ENCODE measurements around the gene DIPK1A.

DIPK1A gene

DNA sequence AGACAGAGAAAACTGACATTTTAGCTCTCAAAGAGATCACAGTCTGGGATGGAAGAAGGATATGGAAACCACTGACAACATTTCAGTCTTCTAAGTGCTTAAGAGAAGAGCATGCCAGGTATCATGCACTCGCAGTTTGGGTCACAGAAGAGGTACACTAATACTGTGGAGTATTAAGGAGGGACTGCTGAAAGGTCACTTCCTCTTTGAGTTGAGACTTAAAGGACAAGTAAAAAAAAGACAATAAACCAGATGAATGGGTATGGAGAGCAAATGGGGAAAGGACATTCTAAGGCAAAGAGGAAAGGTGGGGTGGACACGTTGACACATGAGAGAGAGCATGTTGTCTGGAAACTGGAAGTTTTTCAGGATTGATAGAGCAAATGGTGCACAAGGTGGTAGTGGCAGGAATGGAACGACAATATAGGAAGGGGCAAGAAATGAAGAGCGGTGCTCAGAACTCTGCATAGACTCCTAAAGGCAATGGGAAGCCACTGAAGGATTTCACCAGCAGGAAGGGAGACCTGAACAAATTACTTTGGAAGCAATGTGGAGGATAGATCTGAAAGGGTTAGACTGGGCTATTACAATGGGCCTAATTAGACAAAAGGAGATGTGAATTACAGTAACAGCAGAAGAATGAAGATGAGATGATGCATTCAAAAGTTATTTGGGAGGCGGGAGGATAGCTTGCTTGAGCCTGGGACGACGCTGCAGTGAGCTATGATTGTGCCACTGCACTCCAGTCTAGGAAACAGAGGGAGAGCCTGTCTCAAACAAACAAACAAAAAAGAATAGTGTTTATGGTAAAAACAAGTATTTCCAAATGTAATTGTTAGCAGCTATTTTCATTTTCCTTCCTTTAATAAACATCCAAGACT is 11.1 kb downstream of the DIPK1A start:
- DNase-seq: peak; percentile 6

DNA sequence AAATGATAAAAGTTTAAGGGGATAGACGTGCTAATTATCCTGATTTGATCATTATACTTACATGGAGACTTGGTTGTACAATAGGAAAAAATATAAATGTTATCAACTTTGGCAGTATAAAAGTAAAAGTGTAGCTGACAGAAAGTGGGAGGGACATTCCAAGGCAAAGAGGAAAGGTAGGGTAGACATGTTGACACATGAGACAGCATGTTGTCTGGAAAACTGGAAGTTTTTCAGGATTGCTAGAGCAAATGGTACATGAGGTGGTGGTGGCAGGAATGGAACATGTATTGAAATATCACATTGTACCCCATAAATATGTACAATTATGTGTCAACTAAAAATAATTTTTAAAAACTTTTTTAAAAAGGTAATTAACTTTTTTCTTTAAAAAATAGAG is 13.2 kb downstream of the DIPK1A start:
- DNase-seq: no peak

DNA sequence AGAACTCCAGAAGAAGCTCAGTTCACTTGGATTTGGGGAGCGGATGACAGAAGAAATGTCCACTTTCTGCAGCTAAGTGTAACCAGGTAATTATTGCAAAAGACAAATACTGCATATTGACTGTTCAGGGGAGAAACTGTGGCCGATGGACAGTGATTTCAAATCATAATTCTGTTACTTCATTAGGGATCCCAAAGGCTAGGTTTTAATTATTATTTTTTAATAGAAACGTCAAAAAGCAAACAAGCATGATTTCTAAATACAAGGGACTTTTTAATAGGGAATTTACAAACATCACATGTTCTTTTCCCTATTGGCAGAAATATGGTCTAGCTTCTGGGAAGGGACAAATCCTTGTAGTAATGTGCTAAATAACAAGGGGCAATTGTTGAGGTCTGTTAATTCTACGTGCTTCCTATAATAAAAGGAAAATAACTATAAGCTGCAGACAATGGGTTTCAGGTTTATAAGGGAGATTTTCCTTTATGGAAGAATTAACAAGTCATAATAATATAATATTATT is 15.5 kb downstream of the DIPK1A start:
- DNase-seq: no peak

DNA sequence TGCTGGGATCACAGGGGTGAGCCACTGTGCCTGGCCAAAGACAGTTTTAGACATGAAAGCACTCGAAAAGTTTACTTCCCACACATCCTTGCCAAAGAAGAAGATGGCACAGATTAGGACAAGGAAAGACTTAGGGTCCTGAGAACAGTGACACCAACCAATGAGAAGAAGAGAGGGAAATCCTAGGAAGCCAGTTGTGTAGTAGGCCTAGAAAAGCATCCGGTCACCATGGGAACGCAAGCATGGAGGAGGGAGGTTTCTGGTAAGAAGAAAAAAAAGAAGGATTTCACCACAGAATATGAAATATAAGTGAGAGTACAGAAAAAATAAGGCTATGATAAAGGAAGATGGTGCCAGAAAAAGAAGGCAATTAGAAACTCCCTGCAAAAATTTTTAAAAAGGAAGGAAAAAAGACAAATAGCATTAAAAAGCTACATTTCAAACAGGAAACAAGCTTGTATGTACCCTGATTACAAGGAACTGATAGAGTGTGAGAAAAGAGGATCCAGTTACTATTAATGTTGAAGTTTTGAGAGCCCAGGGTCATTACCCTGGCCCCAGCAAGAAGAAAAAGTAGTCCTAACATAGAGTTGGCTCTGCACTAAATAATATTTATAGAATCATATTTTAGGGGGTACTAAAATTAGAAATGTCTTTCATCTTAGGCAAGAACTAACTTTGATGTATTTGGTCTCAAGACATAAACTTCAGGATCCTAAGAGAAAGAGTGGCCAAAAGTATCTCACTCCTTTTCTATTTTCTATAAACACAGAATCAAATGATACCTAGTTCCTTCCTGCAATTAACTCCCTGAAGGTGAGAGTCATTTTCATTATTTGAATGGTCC is 16.1 kb downstream of the DIPK1A start:
- no peak for DNase-seq

DNA sequence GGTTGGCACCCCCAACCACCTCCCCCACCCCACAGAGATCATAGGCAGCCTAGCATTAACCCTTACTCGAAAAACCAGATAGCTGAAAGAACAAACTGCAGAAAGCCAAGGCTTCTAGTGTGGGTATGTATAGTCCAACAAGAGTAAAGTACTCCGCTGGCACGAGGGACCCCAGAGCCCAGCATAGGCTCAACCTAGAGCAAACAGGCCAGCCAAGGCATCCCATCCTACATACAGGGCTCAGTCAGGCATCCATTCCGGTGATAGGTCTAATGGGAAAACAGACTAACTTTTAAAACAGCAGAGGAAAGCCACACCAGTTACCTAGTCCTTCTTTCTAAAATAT is 17.8 kb downstream of the DIPK1A start:
- no peak for DNase-seq

DNA sequence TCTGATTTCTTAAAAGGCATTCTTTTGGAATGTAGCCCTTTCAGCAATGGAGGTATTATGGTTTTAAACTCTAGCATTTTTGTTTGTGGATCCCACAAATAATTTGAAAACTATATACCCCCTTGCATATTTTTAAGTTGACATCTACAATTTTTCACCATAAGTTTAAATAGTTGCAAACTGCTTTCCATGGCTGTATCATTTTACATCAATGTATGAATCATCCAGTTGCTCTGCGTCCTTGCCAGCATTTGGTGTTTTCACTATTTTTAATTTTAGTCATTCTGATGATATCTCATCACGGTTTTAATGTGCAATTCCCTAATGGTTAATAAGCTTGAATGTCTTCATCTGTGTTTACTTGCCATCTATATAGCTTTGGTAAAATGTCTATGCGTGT is 20.7 kb downstream of the DIPK1A start:
- DNase-seq: no peak

DNA sequence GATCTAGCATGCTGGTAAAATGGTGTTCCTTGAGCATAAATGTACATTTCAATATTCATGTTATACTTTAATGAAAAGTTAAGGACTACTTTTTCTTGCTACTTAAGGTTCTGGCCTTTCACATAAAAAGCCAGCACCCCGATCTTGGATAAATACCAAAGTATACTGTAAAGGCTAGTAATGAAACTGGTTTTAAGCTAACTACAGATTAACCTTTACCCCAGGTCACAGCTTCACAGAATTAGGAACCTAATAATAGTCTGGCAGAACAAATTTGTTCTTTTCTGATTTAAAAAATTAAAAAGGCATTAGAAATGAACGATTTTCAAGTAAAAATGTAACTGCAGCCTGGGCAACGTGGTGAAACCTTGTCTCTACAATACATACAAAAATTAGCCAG is 23.5 kb downstream of the DIPK1A start:
- DNase-seq: no peak

DNA sequence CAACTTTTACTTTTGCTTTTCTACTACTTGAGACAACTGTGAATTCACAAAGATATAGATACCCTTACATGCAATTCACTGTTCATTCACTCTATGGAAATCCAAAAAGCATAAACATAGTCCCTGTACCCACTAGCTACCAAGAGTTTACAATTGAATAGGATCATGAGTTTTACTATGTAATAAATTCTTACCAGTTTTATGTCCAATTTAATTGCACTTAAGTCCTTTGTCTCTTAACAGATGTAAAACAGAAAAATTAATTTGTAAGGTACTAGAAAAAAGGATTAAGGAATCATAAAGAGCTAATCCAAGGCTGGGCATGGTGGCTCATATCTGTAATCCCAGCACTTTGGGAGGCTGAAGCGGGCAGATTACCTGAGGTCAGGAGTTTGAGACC is 24.4 kb downstream of the DIPK1A start:
- no peak for DNase-seq

DNA sequence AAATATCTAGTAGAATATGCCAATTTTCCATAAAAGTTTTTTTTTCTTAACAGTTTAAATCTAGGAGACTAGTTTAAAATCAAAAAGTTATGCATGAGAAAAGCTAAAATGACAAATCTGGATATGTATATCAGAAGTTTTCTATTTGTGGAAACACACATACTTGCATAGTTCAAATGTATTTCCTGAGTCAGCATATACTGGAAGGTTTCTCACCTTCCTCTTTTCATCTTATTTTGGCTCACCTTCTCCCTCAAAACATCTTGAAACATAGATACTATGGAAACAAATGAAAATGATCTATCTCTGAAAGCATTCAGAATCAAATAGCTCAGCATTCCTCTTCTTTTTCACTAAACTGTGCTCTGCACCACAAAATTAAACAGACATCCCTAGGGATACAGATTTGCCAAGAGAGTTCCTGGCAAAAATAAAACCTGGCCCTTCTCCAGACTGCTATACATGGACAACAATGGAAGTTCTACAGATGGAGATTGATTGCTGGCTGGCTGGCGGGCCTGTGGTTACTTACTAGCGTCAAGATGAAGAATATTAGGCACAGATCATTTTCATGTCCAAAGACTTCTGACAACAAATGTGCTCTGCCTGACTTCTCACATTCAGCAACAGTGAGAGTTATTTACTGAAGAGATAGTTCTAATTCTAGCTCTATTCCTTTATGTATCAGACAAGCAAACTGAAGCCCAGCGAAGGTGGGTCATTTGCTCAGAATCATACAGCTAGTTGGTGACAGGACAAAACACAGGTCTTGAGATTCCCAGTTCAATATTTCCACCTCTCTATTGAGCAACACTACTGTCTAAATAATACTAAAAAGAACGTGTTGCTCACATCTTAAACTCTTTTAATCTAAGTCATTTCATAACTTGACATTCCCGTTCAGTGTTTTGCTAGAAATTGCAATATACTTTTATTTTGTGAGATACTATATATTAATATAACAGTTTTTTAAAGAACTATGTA is 26.6 kb downstream of the DIPK1A start:
- DNase-seq: no peak

DNA sequence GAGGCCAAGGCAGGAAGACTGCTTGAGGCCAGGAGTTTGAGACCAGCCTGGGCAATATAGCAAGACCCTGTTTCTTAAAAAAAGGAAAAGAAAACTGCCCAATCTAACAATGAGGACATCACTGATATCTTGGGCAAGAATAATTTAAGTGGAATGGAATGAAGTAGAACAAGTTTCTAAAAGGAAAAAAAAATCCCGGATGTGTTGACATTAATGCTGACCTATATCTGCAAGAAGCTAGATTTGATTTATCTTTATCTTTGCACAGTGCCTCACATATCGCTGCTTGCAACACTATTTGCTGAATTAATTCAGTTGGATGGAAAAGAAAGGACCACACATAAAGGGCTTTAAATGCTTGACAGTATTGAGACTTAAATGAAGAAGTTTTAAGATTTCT is 27.8 kb downstream of the DIPK1A start:
- DNase-seq: no peak

DNA sequence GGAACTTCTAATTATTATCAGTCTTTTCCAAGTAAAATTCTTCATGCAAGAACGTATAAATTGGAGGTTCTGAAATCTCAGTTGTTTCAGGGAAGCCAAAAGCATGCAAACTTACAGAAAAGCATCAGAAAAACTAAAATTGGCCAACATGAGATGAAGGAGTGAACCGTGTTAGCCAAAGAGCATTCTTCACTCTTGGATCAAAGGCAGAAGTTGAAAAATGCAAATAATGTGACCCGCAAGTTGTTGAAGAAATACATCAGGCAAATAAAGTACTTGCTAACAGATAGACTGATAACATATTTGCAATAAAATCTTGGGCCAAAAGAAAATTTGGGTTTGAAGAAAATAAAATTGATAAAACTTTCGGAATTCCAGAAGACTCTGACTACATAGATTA is 29.6 kb downstream of the DIPK1A start:
- no peak for DNase-seq

DNA sequence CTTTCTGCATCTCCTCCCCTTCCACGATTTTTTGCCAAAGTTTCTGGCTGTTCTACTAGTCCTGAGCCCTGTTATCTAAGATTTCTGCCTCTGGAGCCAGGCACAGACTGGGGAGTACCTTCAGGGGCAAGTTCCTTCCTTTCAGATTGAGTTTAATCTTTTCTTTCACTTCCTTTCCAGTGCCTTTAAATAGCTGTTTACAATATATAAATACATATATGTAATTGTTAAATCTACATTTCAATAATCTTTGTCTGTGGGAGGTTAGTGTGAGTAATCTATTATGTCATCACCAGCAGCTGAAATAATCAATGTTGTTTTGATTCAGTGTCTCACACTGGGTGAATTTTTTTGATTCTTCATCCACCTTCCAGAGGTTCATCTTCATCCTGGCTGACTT is 31.8 kb downstream of the DIPK1A start:
- DNase-seq: no peak

DNA sequence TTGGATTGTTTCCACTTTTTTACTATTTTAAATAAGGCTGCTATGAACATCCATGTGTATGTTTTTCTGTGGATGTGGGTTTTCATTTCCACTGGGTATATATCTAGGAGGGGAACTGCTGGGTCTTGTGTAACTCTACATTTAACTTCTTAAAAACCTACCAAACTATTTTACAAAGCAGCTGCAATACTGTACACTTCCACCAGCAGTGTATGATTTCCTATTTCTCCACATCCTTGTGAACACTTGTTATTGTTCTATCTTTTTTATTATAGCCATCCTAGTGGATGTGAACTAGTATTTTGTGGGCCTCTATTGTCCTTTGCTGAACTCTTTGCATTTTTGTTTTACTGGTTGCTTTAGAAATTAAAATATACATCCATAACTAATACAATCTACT is 33.4 kb downstream of the DIPK1A start:
- DNase-seq: peak; percentile 24

DNA sequence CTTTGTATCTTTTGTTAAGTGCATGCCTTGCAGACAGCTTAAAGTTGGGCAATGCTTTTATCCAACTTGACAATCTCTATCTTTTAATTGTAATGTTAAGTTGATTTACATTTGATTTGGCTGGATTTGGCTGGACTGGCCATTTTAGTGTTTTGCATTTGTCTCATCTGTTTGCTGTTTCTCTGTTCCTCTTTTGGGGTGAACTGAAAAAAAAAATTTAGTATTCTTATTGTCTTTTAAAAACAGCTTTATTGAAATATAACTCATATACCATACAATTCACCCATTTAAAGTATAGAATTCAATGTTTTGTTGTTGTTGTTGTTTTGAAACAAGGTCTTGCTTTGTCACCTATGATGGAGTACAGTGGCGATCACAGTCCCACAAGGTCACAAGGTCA is 34.4 kb downstream of the DIPK1A start:
- no peak for DNase-seq

DNA sequence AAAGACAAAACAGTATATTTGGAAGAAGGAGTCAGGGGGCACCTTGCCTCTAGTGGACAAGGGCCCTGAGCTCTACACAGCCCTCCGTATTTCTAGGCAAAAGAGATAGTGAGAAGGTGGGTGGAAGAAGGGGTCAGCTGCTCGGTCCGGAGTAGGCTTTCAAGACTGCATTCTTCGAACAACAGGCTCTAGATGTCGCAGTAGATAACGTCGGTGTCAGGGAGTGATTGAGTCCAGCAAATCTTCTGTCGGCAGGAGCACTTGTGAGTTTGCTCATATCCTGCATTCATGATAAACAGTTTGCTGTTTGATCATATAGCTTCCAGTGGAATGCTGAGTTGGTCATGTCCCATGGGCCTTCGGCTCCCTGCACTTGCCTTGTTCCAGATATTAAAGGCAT is 36.8 kb downstream of the DIPK1A start:
- no peak for DNase-seq

DNA sequence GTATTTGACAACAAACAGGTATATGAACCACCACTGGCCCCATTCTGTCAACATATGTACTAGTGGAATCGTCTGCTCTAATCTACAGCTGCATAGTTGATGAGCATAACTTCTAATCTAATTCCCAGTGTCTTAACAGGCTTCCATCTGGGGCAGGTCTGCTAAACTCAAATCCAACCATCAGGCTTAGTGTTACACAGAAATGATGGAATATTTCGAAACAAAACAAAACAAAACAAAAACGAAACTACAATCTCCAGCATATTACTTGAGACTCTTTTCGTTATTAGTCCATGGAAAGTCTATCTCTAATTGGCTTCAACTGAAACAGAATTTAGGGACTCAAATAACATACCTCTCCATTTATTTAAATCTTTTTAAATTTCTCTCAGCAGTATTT is 37.6 kb downstream of the DIPK1A start:
- DNase-seq: peak; percentile 44

DNA sequence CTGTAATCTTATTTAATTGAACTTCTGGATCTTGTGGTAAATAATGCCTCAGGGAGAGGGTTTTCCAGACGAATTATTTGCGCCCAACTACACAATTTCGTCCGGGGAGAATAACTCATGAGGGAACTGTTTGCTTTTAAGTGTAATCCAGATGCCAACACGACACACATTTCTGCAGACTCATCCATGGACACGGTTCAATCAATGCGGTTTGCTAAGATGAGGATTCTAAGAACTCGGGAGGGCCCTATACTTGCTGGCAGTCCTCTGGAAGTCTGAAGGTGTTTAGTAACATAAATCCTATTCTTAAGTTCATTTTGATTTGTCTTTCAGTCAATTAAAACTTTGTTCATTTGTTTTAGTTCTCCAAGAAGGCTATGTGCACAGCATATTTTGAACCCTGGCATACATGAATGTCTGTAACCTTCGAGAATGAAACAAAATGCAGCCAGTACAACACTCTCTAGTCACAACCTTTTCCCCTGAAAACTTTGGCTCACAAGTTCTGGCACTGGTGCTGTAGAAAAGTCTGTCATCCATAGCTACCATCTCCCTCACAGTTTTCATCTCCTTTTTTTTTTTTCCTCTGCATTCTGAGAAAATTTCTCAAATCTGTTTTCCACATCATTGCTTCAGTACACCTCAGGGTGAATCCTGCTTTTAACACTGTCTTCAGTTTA is 38.8 kb downstream of the DIPK1A start:
- DNase-seq: peak; percentile 89

DNA sequence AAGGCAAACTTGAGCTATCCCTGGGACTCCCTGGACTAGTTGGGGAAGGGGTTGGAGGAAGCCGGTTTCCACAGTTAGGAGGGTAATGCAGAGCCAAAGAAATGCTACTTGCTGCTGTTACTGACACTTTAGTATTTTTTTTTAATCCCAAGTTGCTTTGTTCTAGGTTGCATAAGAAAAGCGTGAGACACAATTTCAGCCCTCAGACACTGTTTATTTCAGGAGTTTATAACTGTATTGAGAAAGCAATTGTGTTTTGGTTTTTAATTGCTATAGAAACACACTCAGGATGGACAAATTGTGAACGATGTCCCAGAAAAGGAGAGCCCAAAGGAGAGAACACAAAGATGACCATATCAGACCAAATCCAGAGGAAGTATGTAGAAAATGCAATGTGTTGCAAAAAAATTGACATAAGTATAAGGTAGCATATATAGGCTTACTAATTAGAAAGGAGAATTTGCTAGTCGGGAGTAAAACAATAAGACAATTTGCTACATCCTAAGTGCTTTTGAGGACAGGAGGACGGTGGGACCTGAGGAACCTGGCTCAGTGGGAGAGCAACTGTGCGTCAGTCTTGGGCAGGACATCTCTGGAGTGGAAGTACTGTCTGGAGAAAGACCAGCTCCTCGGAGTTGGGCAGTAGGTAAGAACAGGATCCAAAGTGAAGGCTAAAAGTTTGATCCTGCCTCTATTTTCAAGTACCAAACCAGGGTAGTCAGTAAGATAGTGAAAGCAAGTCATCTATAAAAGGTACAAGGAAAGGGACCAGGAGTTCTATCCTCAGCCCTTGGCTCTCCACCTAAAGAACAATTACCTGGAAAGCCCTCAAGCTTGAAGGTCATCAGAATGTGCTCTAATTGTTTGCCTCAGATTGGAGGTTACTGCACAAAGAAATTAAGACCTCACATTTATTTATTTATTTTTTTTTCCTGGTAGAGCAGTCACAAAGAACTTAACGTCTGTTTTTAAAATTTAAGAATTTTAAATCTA is 39.9 kb downstream of the DIPK1A start:
- no peak for DNase-seq

DNA sequence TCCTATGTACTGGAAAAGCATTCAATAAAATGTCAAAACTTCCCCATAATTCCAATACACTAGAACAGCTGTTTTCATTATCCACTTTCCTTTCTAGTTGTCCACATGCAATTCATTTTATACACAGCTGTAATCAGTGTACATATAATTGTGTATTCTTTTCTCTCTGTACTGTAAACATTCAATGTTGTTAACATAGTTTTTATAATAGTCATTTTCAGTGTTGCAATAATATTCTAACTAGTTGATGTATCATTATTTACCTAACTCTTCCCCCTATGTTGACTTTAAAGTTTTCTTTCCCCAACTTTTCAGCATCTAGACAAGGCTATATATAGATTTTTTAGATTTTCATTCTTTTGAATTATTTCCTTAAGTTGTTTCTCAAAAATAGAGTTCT is 44.4 kb downstream of the DIPK1A start:
- no peak for DNase-seq

DNA sequence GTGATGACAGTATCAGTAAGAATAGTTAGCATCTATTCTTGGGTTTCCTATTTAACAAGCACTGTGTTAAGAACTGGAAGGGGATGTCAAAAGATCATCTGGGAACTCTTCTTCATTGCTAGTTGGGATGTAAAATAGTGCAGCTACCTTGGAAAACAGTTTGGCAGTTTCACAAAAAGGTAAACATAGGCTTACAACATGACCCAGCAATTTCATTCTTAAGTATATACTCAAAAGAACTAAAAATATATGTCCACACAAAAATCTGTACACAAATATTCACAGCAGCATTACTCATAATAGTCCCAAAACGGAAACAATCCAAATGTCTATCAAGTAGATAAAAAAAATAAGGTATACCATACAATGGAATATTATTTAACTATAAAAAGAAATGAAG is 45.7 kb downstream of the DIPK1A start:
- no peak for DNase-seq

All from OCI-M1 (cell line).